HAP-1 (cell line): ENCODE measurements around the gene PCDHGA9.
"Not testable (repeated sequence)": the region's sequence is repeated elsewhere in the genome, so short reads cannot be mapped to it uniquely, and the experiment has no call there.

Experiments used
- DNase-seq, 2 experiments: peaks; one replicate each; pipeline ENCODE4 v3.0.0-alpha.2; 2016 to 2020; ENCODE audit warnings: low spot score in 2 of 2
- H3K27me3 ChIP-seq: fragments of 250-450 bp; sonication (Bioruptor Pico); 2 replicates; pipeline ENCODE4 v1.5.1; 2020; ENCODE audit warnings: low read depth, mild to moderate bottlenecking, moderate library complexity
- H3K36me3 ChIP-seq: fragments of 250-450 bp; sonication (Bioruptor Pico); replicated peaks from 2 replicates; pipeline ENCODE4 v1.5.1; 2020; ENCODE audit warnings: mild to moderate bottlenecking
- H3K4me1 ChIP-seq: fragments of 250-450 bp; sonication (Bioruptor Pico); 2 replicates; pipeline ENCODE4 v1.5.1; 2020; ENCODE audit warnings: mild to moderate bottlenecking
- H3K4me3 ChIP-seq: fragments of 250-450 bp; sonication (Bioruptor Pico); 2 replicates; pipeline ENCODE4 v1.5.1; 2020; ENCODE audit warnings: mild to moderate bottlenecking, moderate library complexity
- H3K9me3 ChIP-seq: fragments of 250-450 bp; sonication (Bioruptor Pico); 2 replicates; pipeline ENCODE4 v1.5.1; 2020; ENCODE audit warnings: mild to moderate bottlenecking, moderate library complexity
- in situ Hi-C: fragments of 300-500 bp; cut with MboI; formaldehyde crosslinking; loops from 3 replicates; pipeline ENCODE4 v1.14.3; 2020; ENCODE audit warnings: low sequenced_read_pairs, inconsistent platforms, mixed read lengths

PCDHGA9 gene

DNA sequence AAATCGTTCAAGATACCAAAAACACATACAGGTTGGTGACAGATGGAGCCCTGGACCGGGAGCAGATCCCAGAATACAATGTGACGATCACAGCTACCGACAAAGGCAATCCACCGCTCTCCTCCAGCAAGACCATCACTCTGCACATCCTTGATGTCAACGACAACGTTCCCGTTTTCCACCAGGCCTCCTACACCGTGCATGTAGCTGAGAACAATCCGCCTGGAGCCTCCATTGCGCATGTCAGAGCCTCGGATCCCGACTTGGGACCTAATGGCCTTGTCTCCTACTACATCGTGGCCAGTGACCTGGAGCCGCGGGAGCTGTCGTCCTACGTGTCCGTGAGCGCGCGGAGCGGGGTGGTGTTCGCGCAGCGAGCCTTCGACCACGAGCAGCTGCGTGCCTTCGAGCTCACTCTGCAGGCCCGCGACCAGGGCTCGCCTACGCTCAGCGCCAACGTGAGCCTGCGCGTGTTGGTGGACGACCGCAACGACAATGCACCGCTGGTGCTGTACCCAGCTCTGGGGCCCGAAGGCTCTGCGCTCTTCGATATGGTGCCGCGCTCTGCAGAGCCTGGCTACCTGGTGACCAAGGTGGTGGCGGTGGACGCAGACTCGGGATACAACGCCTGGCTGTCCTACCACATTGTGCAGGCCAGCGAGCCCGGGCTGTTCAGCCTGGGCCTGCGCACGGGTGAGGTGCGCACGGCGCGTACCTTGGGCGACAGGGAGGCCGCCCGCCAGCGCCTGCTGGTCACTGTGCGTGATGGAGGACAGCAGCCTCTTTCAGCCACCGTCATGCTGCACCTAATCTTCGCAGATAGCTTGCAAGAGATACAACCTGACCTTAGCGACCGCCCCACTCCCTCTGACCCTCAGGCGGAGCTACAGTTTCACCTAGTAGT, 30.8 kb upstream of the PCDHGA9 start:
- no peak for DNase-seq
- in situ Hi-C loops = no loop called here
- no peaks in the 10 kb centered on the region for H3K4me1 ChIP-seq
- no peaks in the 10 kb centered on the region for H3K36me3 ChIP-seq
- H3K27me3 ChIP-seq = no peaks in the 10 kb centered on the region; the same call in 1 of the 2 replicates
- no peaks in the 10 kb centered on the region for H3K9me3 ChIP-seq
- H3K4me3 ChIP-seq = no peak overlapping the region

DNA sequence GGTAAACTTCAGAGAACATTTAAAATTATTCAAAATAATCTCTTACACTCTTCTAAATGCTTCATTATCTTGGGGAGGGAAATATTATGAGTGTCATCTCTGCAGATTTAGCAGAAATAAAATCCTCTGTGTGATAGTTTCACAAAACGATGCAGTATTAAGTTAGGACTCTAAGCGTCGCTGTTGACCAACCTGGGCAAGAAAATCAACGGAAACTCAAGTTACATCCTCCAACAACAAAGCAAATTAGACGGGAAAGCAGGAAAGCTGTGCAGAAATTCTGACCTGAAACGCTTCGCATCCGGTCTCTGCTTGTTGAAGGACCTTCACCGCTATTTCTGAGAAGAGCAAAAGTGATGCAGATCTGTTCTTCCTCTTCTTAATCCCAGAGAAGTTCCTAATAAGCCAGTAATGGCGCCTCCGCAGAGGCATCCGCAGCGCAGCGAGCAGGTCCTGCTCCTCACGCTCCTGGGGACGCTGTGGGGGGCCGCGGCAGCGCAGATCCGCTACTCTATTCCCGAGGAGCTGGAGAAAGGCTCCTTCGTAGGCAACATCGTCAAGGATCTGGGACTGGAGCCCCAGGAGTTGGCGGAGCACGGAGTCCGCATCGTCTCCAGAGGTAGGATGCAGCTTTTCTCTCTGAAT, 28.8 kb upstream of the PCDHGA9 start, which contains the start of gene PCDHGA6:
PCDHGA6 (plus strand) TSS at position 219 of the 645 bp plus-strand sequence; CDS start at position 412, 193 bp downstream.
- no peak for DNase-seq
- no peaks in the 10 kb centered on the region for H3K4me1 ChIP-seq
- in situ Hi-C loops = no loop called here
- no peaks in the 10 kb centered on the region for H3K9me3 ChIP-seq
- H3K27me3 ChIP-seq = no peaks in the 10 kb centered on the region; the same call in 1 of the 2 replicates
- no peaks in the 10 kb centered on the region for H3K36me3 ChIP-seq
- H3K4me3 ChIP-seq = no peak within 1 kb of the TSS

DNA sequence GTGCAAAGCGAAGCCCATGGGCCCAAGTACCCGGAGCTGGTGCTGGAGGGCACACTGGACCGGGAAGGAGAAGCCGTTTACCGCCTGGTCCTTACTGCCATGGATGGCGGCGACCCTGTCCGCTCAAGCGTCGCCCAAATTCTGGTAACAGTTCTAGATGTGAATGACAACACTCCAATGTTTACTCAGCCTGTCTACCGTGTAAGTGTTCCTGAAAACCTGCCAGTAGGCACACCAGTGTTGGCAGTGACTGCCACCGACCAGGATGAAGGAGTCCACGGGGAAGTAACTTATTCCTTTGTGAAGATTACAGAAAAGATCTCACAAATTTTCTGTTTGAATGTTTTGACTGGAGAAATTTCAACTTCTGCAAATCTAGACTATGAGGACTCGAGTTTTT, 28.0 kb upstream of the PCDHGA9 start:
- no peak for DNase-seq
- no peaks in the 10 kb centered on the region for H3K9me3 ChIP-seq

DNA sequence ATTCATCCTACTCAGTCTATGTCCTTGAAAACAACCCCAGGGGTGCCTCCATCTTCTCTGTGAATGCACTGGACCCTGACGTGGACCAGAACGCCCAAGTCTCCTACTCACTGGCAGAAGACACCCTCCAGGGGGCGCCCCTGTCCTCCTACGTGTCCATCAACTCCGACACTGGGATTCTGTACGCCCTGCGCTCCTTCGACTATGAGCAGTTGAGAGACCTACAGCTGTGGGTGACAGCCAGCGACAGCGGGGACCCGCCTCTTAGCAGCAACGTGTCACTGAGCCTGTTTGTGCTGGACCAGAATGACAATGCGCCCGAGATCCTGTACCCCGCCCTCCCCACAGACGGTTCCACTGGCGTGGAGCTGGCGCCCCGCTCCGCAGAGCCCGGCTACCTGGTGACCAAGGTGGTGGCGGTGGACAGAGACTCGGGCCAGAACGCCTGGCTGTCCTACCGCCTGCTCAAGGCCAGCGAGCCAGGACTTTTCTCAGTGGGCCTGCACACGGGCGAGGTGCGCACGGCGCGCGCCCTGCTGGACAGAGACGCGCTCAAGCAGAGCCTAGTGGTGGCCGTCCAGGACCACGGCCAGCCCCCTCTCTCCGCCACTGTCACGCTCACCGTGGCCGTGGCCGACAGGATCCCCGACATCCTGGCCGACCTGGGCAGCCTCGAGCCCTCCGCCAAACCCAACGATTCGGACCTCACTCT, 27.0 kb upstream of the PCDHGA9 start:
- peak in 1 of 2 experiments; percentile 24 for DNase-seq
- H3K4me3 ChIP-seq, H3K9me3 ChIP-seq, H3K4me1 ChIP-seq, H3K27me3 ChIP-seq, H3K36me3 ChIP-seq, in situ Hi-C loops: not testable (repeated sequence)

More for the DNA sequence above, 28.0 kb upstream of the PCDHGA9 start:
- no peaks in the 10 kb centered on the region for H3K36me3 ChIP-seq
- no peaks in the 10 kb centered on the region for H3K4me1 ChIP-seq
- H3K27me3 ChIP-seq = no peaks in the 10 kb centered on the region; the same call in 1 of the 2 replicates
- H3K4me3 ChIP-seq = no peak overlapping the region
- in situ Hi-C loops = no loop called here

DNA sequence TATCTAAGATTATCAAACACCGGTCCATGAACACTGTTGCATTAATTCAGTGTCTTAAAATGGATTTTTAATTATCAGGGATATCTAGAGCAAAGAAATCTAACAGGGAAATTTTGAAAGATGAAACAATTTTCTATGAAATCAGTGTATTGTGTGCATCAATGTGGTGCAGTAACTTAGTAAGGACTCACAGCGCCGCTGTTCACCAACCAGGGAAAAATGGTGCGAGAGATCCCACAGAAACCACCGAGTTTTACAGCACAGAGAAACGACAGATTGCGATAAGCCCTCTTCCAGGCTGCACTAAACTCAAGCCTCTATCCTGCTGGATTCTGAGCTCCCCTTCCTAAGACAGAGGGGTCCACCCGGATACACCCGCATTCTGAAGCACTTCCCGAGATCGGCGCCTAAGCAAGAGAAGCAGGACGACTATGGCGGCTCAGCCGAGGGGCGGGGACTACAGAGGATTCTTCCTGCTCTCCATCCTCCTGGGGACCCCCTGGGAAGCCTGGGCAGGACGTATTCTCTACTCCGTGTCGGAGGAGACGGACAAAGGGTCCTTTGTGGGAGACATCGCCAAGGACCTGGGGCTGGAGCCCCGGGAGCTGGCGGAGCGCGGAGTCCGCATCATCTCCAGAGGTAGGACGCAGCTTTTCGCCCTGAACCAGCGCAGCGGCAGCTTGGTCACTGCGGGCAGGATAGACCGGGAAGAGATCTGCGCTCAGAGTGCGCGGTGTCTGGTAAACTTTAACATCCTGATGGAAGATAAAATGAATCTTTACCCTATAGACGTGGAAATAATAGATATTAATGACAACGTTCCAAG, 19.9 kb upstream of the PCDHGA9 start, which contains the start of gene PCDHGA7:
PCDHGA7 (plus strand) TSS at position 274 of the 826 bp plus-strand sequence; CDS start at position 432, 158 bp downstream.
- no peaks in the 10 kb centered on the region for H3K9me3 ChIP-seq
- in situ Hi-C loops = no loop called here
- no peak for DNase-seq

DNA sequence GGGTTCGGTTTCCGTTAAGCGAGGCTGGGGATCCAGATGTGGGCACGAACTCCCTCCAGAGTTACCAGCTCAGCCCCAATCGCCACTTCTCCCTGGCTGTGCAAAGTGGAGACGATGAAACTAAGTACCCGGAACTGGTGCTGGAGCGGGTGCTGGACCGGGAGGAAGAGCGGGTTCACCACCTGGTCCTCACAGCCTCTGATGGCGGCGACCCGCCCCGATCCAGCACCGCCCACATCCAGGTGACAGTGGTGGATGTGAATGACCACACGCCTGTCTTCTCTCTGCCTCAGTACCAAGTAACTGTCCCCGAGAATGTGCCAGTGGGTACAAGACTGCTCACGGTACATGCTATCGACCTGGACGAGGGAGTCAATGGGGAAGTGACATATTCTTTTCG, 19.2 kb upstream of the PCDHGA9 start:
- Histone ChIP-seq H3K27me3 (no peaks in the 10 kb centered on the region), H3K4me3 (no peak overlapping the region), H3K9me3 (no peaks in the 10 kb centered on the region), H3K36me3 (no peaks in the 10 kb centered on the region), H3K4me1 (no peaks in the 10 kb centered on the region)
- no peak for DNase-seq
- in situ Hi-C loops = no loop called here

More for the DNA sequence above, 19.9 kb upstream of the PCDHGA9 start, which contains the start of gene PCDHGA7:
- Histone ChIP-seq H3K36me3 (no peaks in the 10 kb centered on the region), H3K27me3 (no peaks in the 10 kb centered on the region), H3K4me1 (no peaks in the 10 kb centered on the region), H3K4me3 (no peak within 1 kb of the TSS)

DNA sequence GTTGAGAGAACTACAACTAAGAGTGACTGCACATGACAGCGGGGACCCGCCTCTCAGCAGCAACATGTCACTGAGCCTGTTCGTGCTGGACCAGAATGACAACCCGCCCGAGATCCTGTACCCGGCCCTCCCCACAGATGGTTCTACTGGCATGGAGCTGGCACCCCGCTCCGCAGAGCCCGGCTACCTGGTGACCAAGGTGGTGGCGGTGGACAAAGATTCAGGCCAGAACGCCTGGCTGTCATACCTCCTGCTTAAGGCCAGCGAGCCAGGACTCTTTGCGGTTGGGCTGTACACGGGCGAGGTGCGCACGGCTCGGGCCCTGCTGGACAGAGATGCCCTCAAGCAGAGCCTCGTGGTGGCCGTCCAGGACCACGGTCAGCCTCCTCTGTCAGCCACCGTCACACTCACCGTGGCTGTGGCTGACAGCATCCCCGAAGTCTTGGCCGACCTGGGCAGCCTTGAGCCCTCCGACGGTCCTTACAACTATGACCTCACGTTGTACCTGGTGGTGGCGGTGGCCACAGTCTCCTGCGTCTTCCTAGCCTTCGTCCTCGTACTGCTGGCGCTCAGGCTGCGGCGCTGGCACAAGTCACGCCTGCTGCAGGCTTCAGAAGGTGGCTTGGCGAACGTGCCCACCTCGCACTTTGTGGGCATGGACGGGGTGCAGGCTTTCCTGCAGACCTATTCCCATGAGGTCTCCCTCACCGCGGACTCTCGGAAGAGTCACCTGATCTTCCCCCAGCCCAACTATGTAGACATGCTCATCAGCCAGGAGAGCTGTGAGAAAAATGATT, 17.9 kb upstream of the PCDHGA9 start:
- Histone ChIP-seq H3K27me3 (no peaks in the 10 kb centered on the region), H3K36me3 (no peaks in the 10 kb centered on the region), H3K9me3 (no peaks in the 10 kb centered on the region), H3K4me1 (no peaks in the 10 kb centered on the region), H3K4me3 (no peak overlapping the region)
- no peak for DNase-seq
- in situ Hi-C loops = no loop called here

DNA sequence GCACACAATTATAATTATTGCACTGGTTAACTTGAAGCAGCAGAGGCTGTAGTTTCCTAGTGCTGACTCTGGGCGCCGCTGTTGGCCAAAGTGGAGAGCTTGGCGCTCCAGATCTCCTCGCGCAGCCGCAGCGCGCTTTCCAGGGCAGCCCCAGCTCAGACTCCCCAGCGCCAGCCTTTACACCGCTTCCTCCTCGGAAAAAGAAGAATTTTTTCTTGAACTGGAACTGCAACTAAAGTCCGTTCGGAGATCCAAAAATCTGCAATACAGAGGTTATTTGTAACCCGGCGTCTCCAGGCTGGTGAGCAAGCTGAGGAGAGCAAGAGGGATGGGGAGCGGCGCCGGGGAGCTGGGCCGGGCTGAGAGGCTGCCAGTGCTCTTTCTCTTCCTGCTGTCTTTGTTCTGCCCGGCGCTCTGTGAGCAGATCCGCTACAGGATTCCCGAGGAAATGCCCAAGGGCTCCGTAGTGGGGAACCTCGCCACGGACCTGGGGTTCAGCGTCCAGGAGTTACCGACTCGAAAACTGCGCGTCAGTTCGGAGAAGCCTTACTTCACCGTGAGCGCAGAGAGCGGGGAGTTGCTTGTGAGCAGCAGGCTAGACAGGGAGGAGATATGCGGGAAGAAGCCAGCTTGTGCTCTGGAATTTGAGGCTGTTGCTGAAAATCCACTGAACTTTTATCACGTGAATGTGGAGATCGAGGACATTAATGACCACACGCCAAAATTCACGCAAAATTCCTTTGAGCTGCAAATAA, 14.8 kb upstream of the PCDHGA9 start, which contains the start of gene PCDHGB4:
PCDHGB4 (plus strand) TSS at position 142 of the 755 bp plus-strand sequence; CDS start at position 329, 187 bp downstream.
- H3K36me3 ChIP-seq, H3K27me3 ChIP-seq, H3K4me1 ChIP-seq, H3K9me3 ChIP-seq, in situ Hi-C loops, H3K4me3 ChIP-seq, DNase-seq: not testable (repeated sequence)

DNA sequence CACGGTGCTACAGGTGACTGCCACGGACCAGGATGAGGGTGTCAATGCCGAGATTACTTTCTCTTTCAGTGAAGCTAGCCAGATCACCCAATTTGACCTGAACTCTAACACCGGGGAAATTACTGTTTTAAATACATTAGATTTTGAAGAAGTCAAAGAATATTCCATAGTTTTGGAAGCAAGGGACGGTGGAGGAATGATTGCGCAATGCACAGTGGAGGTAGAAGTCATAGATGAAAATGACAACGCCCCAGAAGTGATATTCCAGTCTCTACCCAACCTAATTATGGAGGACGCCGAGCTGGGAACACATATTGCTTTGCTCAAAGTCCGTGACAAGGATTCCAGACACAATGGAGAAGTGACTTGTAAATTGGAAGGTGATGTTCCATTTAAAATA, 13.9 kb upstream of the PCDHGA9 start:
- in situ Hi-C loops = no loop called here
- no peaks in the 10 kb centered on the region for H3K4me1 ChIP-seq
- no peak overlapping the region for H3K4me3 ChIP-seq
- no peak for DNase-seq
- no peaks in the 10 kb centered on the region for H3K9me3 ChIP-seq
- H3K36me3 ChIP-seq = no peaks in the 10 kb centered on the region
- H3K27me3 ChIP-seq = no peaks in the 10 kb centered on the region

DNA sequence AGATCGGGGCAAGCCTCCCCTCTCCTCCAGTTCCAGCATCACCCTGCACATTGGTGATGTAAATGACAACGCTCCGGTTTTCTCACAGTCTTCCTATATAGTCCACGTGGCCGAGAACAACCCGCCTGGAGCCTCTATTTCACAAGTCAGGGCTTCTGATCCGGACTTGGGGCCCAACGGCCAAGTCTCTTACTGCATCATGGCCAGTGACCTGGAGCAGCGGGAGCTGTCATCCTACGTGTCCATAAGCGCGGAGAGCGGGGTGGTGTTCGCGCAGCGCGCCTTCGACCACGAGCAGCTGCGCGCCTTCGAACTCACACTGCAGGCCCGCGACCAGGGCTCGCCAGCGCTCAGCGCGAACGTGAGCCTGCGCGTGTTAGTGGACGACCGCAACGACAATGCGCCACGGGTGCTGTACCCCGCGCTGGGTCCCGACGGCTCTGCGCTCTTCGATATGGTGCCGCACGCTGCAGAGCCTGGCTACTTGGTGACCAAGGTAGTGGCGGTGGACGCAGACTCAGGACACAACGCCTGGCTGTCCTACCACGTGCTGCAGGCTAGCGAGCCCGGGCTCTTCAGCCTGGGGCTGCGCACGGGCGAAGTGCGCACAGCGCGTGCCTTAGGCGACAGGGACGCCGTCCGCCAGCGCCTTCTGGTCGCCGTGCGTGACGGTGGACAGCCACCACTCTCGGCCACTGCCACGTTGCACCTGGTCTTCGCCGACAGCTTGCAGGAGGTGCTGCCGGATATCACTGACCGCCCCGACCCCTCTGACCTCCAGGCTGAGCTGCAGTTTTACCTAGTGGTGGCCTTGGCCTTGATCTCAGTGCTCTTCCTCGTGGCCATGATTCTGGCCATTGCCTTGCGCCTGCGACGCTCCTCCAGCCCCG, 13.2 kb upstream of the PCDHGA9 start:
- no peaks in the 10 kb centered on the region for H3K27me3 ChIP-seq
- DNase-seq = no peak
- no peak overlapping the region for H3K4me3 ChIP-seq
- no peaks in the 10 kb centered on the region for H3K9me3 ChIP-seq
- H3K36me3 ChIP-seq = no peaks in the 10 kb centered on the region
- H3K4me1 ChIP-seq = no peaks in the 10 kb centered on the region
- in situ Hi-C loops = no loop called here
